NCI-H1417 (cell line): ENCODE measurements around the gene TRIM4.

Source experiments
- DNase-seq, 3 experiments: peaks; one replicate each; lab custom pipeline; 2025; lab: John Stamatoyannopoulos, UW

The TRIM4 gene

GRCh38 chr7:99843808-99844207 is 75.5 kb downstream of the TRIM4 start:
- DNase-seq = no peak

- no peak for DNase-seq
Observed at GRCh38 chr7:99842926-99843325, 76.4 kb downstream of the TRIM4 start.
